Mucosa of descending colon (tissue), 3 donors: Measurements from ENCODE around the gene RCAN1. TPM values are rescaled to one million over a fixed set of nuclear protein-coding genes. Genes with fewer than 3 reads are reported as not detected.
"Not testable (repeated sequence)": the region's sequence is repeated elsewhere in the genome, so short reads cannot be mapped to it uniquely, and the experiment has no call there.

Experiments used
- ATAC-seq: fragments of 200-7000 bp; cut with Tn5 transposase; one replicate; pipeline ENCODE4 v1.9.1; 2020; ENCODE audit warnings: mild to moderate bottlenecking, moderate library complexity
- DNase-seq, 3 donors: peaks; one replicate each; pipeline ENCODE4 v3.0.0-alpha.2; 2020
- H3K36me3 ChIP-seq: fragments of 200-600 bp; one replicate; pipeline ENCODE4 v1.8.0; 2021; ENCODE audit warnings: low read depth, mild to moderate bottlenecking
- H3K4me1 ChIP-seq: fragments of 200-600 bp; one replicate; pipeline ENCODE4 v1.8.0; 2021; ENCODE audit warnings: low read depth, mild to moderate bottlenecking
- H3K4me3 ChIP-seq: fragments of 200-600 bp; one replicate; pipeline ENCODE4 v1.8.0; 2021; ENCODE audit warnings: mild to moderate bottlenecking
- H3K9me3 ChIP-seq: fragments of 200-600 bp; one replicate; pipeline ENCODE4 v1.8.0; 2021; ENCODE audit warnings: mild to moderate bottlenecking
- CTCF ChIP-seq: fragments of 200-600 bp; IDR thresholded peaks from one replicate; pipeline ENCODE4 v1.8.0; 2022; ENCODE audit warnings: antibody characterized with exemption, mild to moderate bottlenecking
- intact Hi-C, 2 donors: fragments of 100-400 bp; cut with DNase I in 1 of 2; cut with micrococcal nuclease in 1 of 2; formaldehyde crosslinking; loops; one replicate each; pipeline versions ENCODE4 v1.11.0 to v1.11.1; 2022; cut with DNase I, micrococcal nuclease
- total RNA-seq, 3 donors: library from RNA; stranded (reverse); fragmentation: NEBNext Ultra II Directional in 2 of 3; extraction: Animal tissue kit (Norgen Biotek cat#: 25700) in 2 of 3; gene quantifications; one replicate each; pipeline versions ENCODE4 v1.2.1 to v1.2.4, GENCODE V29; 2021 to 2023
- donor health status: DM: no; HTN: no; CAD: no; lungs with moderate emphysema.
- donor health status: DM: no; HTN: no; CAD: no.
- donor health status: DM: no; HTN: yes; CAD: no.

RCAN1 gene
- total RNA-seq, 3 donors from 2014 or later = 44.4 to 55.2 (median 50.7) TPM

GRCh38 chr21:34560609-34561008, 54.3 kb downstream of the RCAN1 start:
- Histone ChIP-seq H3K36me3 (no peaks in the 10 kb centered on the region), H3K9me3 (no peaks in the 10 kb centered on the region), H3K4me1 (peaks cover 5% of the 10 kb centered on the region), H3K4me3 (no peak overlapping the region)
- DNase-seq = no peak
- no peak for TF ChIP-seq CTCF
- intact Hi-C loops = no loop called here
- no peak for ATAC-seq

GRCh38 chr21:34560021-34560420, 54.9 kb downstream of the RCAN1 start:
- H3K36me3 ChIP-seq = no peaks in the 10 kb centered on the region
- peaks cover 5% of the 10 kb centered on the region for H3K4me1 ChIP-seq
- ATAC-seq = no peak
- H3K9me3 ChIP-seq = no peaks in the 10 kb centered on the region
- intact Hi-C loops = no loop called here
- no peak for TF ChIP-seq CTCF
- no peak overlapping the region for H3K4me3 ChIP-seq
- DNase-seq = no peak

- intact Hi-C loops = no loop called here
- Histone ChIP-seq H3K36me3 (no peaks in the 10 kb centered on the region), H3K4me1 (peaks cover 5% of the 10 kb centered on the region), H3K9me3 (no peaks in the 10 kb centered on the region), H3K4me3 (no peak overlapping the region)
- DNase-seq = no peak
- TF ChIP-seq CTCF = no peak
- ATAC-seq = no peak
Measured at GRCh38 chr21:34559089-34559631, 55.8 kb downstream of the RCAN1 start.

- no peak for TF ChIP-seq CTCF
- DNase-seq (no peak), ATAC-seq (no peak)
- H3K4me1 ChIP-seq = peaks cover 5% of the 10 kb centered on the region
- H3K4me3 ChIP-seq = no peak overlapping the region
- no peaks in the 10 kb centered on the region for H3K36me3 ChIP-seq
- intact Hi-C loops = no loop called here
- no peaks in the 10 kb centered on the region for H3K9me3 ChIP-seq
Measured at GRCh38 chr21:34558166-34558565, 56.7 kb downstream of the RCAN1 start.

GRCh38 chr21:34557261-34557660, 57.7 kb downstream of the RCAN1 start:
- ATAC-seq (no peak), DNase-seq (no peak)
- no peak for TF ChIP-seq CTCF
- no peaks in the 10 kb centered on the region for H3K9me3 ChIP-seq
- peaks cover 5% of the 10 kb centered on the region for H3K4me1 ChIP-seq
- intact Hi-C loops = no loop called here
- no peaks in the 10 kb centered on the region for H3K36me3 ChIP-seq
- no peak overlapping the region for H3K4me3 ChIP-seq

- H3K36me3 ChIP-seq, H3K4me3 ChIP-seq, DNase-seq, ATAC-seq, intact Hi-C loops, H3K9me3 ChIP-seq, H3K4me1 ChIP-seq: not testable (repeated sequence)
Measured at GRCh38 chr21:34554670-34555069, 60.2 kb downstream of the RCAN1 start.
